Measurements from ENCODE around the gene TRIOBP. TPM values are rescaled to one million over a fixed set of nuclear protein-coding genes. Genes with fewer than 3 reads are reported as not detected.

Gene TRIOBP
- total and polyA plus RNA-seq, 2 of the 4 experiments (the other 2 are of a cell fraction): 46.4 to 69.8 TPM

GRCh38 chr22:37704645-37705044, 7.8 kb downstream of the TRIOBP start:
- WGBS, 2 experiments (ENCODE audit: extremely low coverage in 2 of 2, insufficient read length in 1 of 2): no CpG with 5 or more reads among the region's 3 CpGs
- no TSS peak for BruUV-seq (replicated peaks)
- Histone ChIP-seq H3K9ac (ENCODE audit: low read depth, low read length) (no peak overlapping the region), H4K5ac (ENCODE audit: low read depth, low read length) (no peak overlapping the region), H3K9me1 (ENCODE audit: insufficient read depth, low read length) (peaks cover 7% of the 10 kb centered on the region; the same call in 1 of the 2 replicates), H3K14ac (replicated peaks; ENCODE audit: low read depth, low read length) (no peak overlapping the region), H3K27me3 (ENCODE audit: control insufficient read depth, insufficient read depth, low read length) (no peaks in the 10 kb centered on the region), H3K9me3 (ENCODE audit: control insufficient read depth, insufficient read depth, low read length) (no peaks in the 10 kb centered on the region), H2BK5ac (ENCODE audit: low read depth, low read length, poor library complexity, severe bottlenecking) (no peak overlapping the region), H2BK120ac (ENCODE audit: low read depth, low read length) (no peak overlapping the region), H3K56ac (ENCODE audit: extremely low read depth, insufficient read depth, low read length) (no peak overlapping the region), H3K4ac (ENCODE audit: low read depth, low read length) (no peak overlapping the region), H3K36me3 (ENCODE audit: control insufficient read depth, insufficient read depth, low read length) (no peaks in the 10 kb centered on the region), H2BK20ac (ENCODE audit: low read depth, low read length) (no peak overlapping the region), H2AK9ac (replicated peaks; ENCODE audit: low read depth, low read length, poor library complexity) (no peak overlapping the region), H3K18ac (ENCODE audit: low read depth, low read length) (no peak overlapping the region), H2BK15ac (ENCODE audit: low read depth, low read length) (no peak overlapping the region), H4K91ac (ENCODE audit: insufficient read depth, low read depth, low read length) (no peak overlapping the region), H3K4me2 (ENCODE audit: low read depth, low read length) (no peak overlapping the region), H4K20me1 (ENCODE audit: insufficient read depth, low read length) (no peaks in the 10 kb centered on the region), H3K4me3 (ENCODE audit: insufficient read depth, low read depth, low read length) (no peak overlapping the region), H3K27ac (ENCODE audit: insufficient read depth, low read length) (no peak overlapping the region), H2AFZ (replicated peaks; ENCODE audit: low read length, poor library complexity) (no peak overlapping the region), H3K79me1 (ENCODE audit: low read depth in 1 of 2, low read length in 2 of 2) (no peaks in the 10 kb centered on the region), H3K23ac (ENCODE audit: low read depth, low read length) (no peak overlapping the region), H2AK5ac (ENCODE audit: low read depth, low read length) (no peak overlapping the region), H3K4me1 (ENCODE audit: control insufficient read depth, insufficient read depth, low read length) (peaks cover 4% of the 10 kb centered on the region; the same call in 1 of the 2 replicates), H4K8ac (ENCODE audit: low read depth in 2 of 2, low read length in 2 of 2) (no peak overlapping the region)
- dilution Hi-C loops (cut with HindIII; ENCODE audit: low sequenced_read_pairs, unreplicated experiment): no loop called here
- ATAC-seq (ENCODE audit: low read depth): no peak
- ChIA-PET POLR2A (ENCODE audit: unreplicated experiment) (no interaction called here), CTCF (no interaction called here)
- intact Hi-C loops (cut with micrococcal nuclease): no loop called here
- TF ChIP-seq CHD1 (IDR thresholded peaks at IDR 0.05; ENCODE audit: low read depth, low read length): no peak
- in situ Hi-C loops (cut with MboI; ENCODE audit: low sequenced_read_pairs): no loop called here
- DNase-seq: no peak

Data from IMR-90 (cell line).